Small intestine (tissue), 7 donors: ENCODE results near the gene HEPACAM2. TPM values are rescaled to one million over a fixed set of nuclear protein-coding genes. Genes with fewer than 3 reads are reported as not detected.
A peak's percentile ranks its signal among the peaks of the same experiment; 100 is the strongest.

Experiments used
- DNase-seq, 2 donors: peaks; one replicate each; pipeline versions ENCODE4 v3.0.0 to v3.0.0-alpha.2; 2013
- FAIRE-seq: peaks from 2 replicates; lab custom pipeline; 2012; peaks lifted over from hg19 to GRCh38; lab: Jason Lieb, UNC
- H3K27ac ChIP-seq, 3 donors: one replicate each; pipeline ENCODE4 v1.5.1; 2013; ENCODE audit warnings: low read length in 2 of 3, mild to moderate bottlenecking in 2 of 3, control low read depth in 1 of 3, inconsistent platforms in 1 of 3, low read depth in 1 of 3, moderate library complexity in 1 of 3
- H3K27me3 ChIP-seq, 3 donors: one replicate each; pipeline ENCODE4 v1.6.1; 2013; ENCODE audit warnings: low read length in 3 of 3, inconsistent platforms in 1 of 3; ENCODE audit not compliant: control insufficient read depth in 3 of 3, insufficient read depth in 3 of 3
- H3K36me3 ChIP-seq, 3 donors: one replicate each; pipeline ENCODE4 v1.6.1; 2013; ENCODE audit warnings: low read length in 3 of 3, inconsistent platforms in 1 of 3, low read depth in 1 of 3, mild to moderate bottlenecking in 1 of 3, moderate library complexity in 1 of 3; ENCODE audit not compliant: control insufficient read depth in 3 of 3, insufficient read depth in 2 of 3
- H3K4me1 ChIP-seq, 3 donors: one replicate each; pipeline ENCODE4 v1.6.1; 2013; ENCODE audit warnings: low read length in 2 of 3, inconsistent platforms in 1 of 3, low read depth in 1 of 3, mild to moderate bottlenecking in 1 of 3, moderate library complexity in 1 of 3; ENCODE audit not compliant: control insufficient read depth in 3 of 3, insufficient read depth in 2 of 3
- H3K4me3 ChIP-seq, 3 donors: one replicate each; pipeline ENCODE4 v1.5.1; 2013; ENCODE audit warnings: low read length in 3 of 3, control low read depth in 1 of 3, inconsistent platforms in 1 of 3, low read depth in 1 of 3, mild to moderate bottlenecking in 1 of 3, moderate library complexity in 1 of 3
- H3K9me3 ChIP-seq, 2 donors: one replicate each; pipeline ENCODE4 v1.6.1; 2013; ENCODE audit warnings: low read depth in 1 of 2, low read length in 1 of 2; ENCODE audit not compliant: control insufficient read depth in 2 of 2, insufficient read depth in 1 of 2
- WGBS, 3 donors: extraction: QIAGEN DNeasy Blood & Tissue Kit; methylation state at CpG; one replicate each; pipeline ENCODE4 v1.1.7; 2013; 5-methylcytosine and 5-hydroxymethylcytosine counted together
- polyA plus RNA-seq, 4 donors: library from polyadenylated mRNA; stranded (reverse) in 3 of 4; unstranded in 1 of 4; fragments of 200-250 nt in 3 of 4; fragments of 120-200 nt in 1 of 4; gene quantifications; one replicate each; pipeline versions ENCODE4 v1.2.1 to v1.2.3, GENCODE V29; 2013
- donor health status: healthy with polysubstance abuse.
- donor health status: control.
- donor health status: control.
- donor health status: Bipolar disorder and iron deficiency.
- donor health status: healthy.

Gene HEPACAM2
- polyA plus RNA-seq, 4 donors: 9.2 to 108 (median 14.2) TPM

- Histone ChIP-seq H3K27ac (no peak overlapping the region), H3K4me1 (no peaks in the 10 kb centered on the region), H3K4me3 (no peak overlapping the region), H3K27me3 (peaks cover 0 to 2% (median 0%) of the 10 kb centered on the region in 3 donors), H3K9me3 (no peaks in the 10 kb centered on the region), H3K36me3 (no peaks in the 10 kb centered on the region)
- DNase-seq: peak; percentile 7 to 34
- no peak for FAIRE-seq
- WGBS, 3 donors: 21 to 71% (median 54%) methylated on average over 1 of the region's 1 CpG
These were observed 6.4 kb downstream of the HEPACAM2 start for GRCh38 chr7:93219868-93220267.

- no peaks in the 10 kb centered on the region for H3K36me3 ChIP-seq
- no peaks in the 10 kb centered on the region for H3K9me3 ChIP-seq
- H3K27me3 ChIP-seq: peaks cover 0 to 2% (median 0%) of the 10 kb centered on the region in 3 donors
- H3K4me1 ChIP-seq: no peaks in the 10 kb centered on the region
- no peak for DNase-seq
- H3K27ac ChIP-seq: no peak overlapping the region
- WGBS, 3 donors: 66 to 75% (median 71%) methylated on average over 10 of the region's 10 CpGs
- FAIRE-seq: no peak
- H3K4me3 ChIP-seq: no peak overlapping the region
These were observed 7.1 kb downstream of the HEPACAM2 start for GRCh38 chr7:93218997-93219827.

DNA sequence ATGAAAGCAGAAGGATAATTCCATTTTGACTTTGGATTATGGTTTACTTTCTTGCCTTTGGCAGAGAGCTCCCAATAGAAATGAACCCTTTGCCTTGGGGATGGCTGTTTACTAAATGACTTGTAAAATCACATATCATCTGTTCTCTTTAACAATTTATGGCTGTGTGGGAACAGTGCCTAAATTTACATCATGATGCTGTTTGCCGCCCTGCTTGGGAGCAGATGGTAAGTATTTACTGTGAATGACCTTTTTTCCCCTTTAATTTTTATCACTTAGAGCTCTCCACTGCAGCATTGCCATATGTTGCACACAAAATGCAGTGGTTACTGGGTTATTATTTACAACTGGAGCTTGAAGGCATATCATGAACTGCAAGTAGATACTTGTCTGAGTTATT is 13.4 kb downstream of the HEPACAM2 start:
- Histone ChIP-seq H3K4me1 (no peaks in the 10 kb centered on the region), H3K4me3 (no peak overlapping the region), H3K27me3 (peaks cover 0 to 1% (median 0%) of the 10 kb centered on the region in 3 donors), H3K9me3 (no peaks in the 10 kb centered on the region), H3K36me3 (no peaks in the 10 kb centered on the region), H3K27ac (no peak overlapping the region)
- 27 to 35% (median 33%) methylated on average over 1 of the region's 1 CpG for WGBS, 3 donors
- FAIRE-seq (no peak), DNase-seq (peak; percentile 8 to 49)

DNA sequence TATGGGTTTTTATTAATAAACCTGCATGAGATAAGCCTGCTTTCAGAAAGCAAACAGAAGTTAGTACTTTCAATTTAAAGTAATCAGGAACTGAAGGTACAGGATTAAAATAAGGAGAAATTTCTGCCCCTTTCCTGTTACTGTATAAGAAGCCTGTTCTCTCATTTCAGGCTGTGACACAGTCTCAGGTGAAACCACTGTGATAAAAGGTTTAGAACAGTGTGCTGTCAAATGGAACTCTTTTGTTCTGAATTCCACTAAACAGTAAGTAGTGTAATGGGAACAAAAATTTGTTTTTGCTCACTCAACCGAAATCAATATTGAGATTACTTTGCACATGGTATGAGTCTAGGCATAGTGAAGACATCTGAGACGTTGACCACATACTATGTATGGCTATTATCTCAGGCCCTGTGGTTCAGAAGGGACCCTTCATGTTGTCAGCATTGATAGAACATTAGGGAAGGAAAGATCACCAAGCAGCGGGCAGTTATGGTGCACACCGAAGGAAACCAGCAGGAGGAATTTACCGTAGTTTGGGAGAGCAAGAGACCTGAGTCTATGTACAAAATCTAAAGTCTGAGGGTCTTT is 14.9 kb downstream of the HEPACAM2 start:
- FAIRE-seq (no peak), DNase-seq (no peak)
- no peaks in the 10 kb centered on the region for H3K4me1 ChIP-seq
- no peak overlapping the region for H3K4me3 ChIP-seq
- no peaks in the 10 kb centered on the region for H3K36me3 ChIP-seq
- H3K27ac ChIP-seq: no peak overlapping the region
- no peaks in the 10 kb centered on the region for H3K9me3 ChIP-seq
- WGBS, 3 donors: 72 to 83% (median 75%) methylated on average over 5 of the region's 5 CpGs
- no peaks in the 10 kb centered on the region for H3K27me3 ChIP-seq

- no peak overlapping the region for H3K4me3 ChIP-seq
- no peaks in the 10 kb centered on the region for H3K4me1 ChIP-seq
- H3K36me3 ChIP-seq: no peaks in the 10 kb centered on the region
- no peaks in the 10 kb centered on the region for H3K9me3 ChIP-seq
- H3K27me3 ChIP-seq: no peaks in the 10 kb centered on the region
- DNase-seq (no peak), FAIRE-seq (no peak)
- H3K27ac ChIP-seq: no peak overlapping the region
- 10 to 35% (median 15%) methylated on average over 2 of the region's 2 CpGs for WGBS, 3 donors
These were observed 21.2 kb downstream of the HEPACAM2 start for GRCh38 chr7:93205046-93205445.

- DNase-seq: peak; percentile 44 to 62
- Histone ChIP-seq H3K27me3 (no peaks in the 10 kb centered on the region), H3K4me3 (no peak overlapping the region), H3K36me3 (no peaks in the 10 kb centered on the region), H3K27ac (peak overlapping the region in 1 of 3 donors; percentile 21), H3K4me1 (no peaks in the 10 kb centered on the region), H3K9me3 (no peaks in the 10 kb centered on the region)
- WGBS, 3 donors: 47 to 75% (median 52%) methylated on average over 3 of the region's 3 CpGs
- no peak for FAIRE-seq
These were observed 22.8 kb downstream of the HEPACAM2 start for GRCh38 chr7:93203496-93203895.

DNA sequence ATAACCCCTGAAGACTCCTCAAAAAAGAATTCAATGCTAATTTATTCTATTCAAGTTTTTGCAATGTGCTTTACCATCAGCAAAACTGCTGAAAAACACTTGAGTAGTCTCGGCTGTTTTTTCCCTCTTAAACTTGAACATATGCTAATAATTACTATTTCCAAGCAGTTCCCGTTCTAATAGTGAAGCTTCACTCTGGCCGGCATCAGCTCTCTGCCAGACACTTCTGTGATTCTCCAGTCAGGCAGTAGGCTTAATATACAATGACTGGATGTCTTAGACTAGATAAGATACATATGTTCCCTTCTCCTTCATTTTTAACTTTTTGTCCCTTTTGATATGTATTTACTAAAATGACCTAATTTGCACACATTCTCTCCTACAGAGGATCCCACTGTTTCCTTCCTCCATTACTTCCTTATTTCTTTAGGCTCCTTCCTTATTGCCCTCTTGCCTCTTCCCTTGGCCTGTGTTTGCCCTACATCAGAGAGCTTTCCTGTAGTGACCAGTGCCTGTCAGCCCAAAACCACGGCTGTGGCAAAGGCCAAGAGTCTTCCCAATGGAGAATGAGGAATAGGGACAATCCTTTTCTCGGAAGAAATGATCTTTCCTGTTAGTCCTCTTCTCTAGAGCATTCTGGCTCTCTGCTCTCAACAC is 23.5 kb downstream of the HEPACAM2 start:
- Histone ChIP-seq H3K27ac (peak overlapping the region in 2 of 3 donors; percentile 5 to 38), H3K36me3 (no peaks in the 10 kb centered on the region), H3K9me3 (no peaks in the 10 kb centered on the region), H3K4me1 (no peaks in the 10 kb centered on the region), H3K4me3 (no peak overlapping the region), H3K27me3 (no peaks in the 10 kb centered on the region)
- 57 to 80% (median 78%) methylated on average over 5 of the region's 5 CpGs for WGBS, 3 donors
- DNase-seq (no peak), FAIRE-seq (no peak)

- Histone ChIP-seq H3K4me1 (no peaks in the 10 kb centered on the region), H3K27ac (no peak overlapping the region), H3K9me3 (no peaks in the 10 kb centered on the region), H3K27me3 (no peaks in the 10 kb centered on the region), H3K36me3 (no peaks in the 10 kb centered on the region), H3K4me3 (no peak overlapping the region)
- no peak for FAIRE-seq
- no peak for DNase-seq
These were observed 27.8 kb downstream of the HEPACAM2 start for GRCh38 chr7:93198472-93198871.
